Progenitor cell of endocrine pancreas (in vitro differentiated cells): ENCODE data around the gene NUDT4. TPM values are rescaled to one million over a fixed set of nuclear protein-coding genes. Genes with fewer than 3 reads are reported as not detected.
A peak's percentile ranks its signal among the peaks of the same experiment; 100 is the strongest.
"Not testable (repeated sequence)": the region's sequence is repeated elsewhere in the genome, so short reads cannot be mapped to it uniquely, and the experiment has no call there.

Experiments
- DNase-seq: peaks from one replicate; pipeline ENCODE4 v3.0.0; 2021; ENCODE audit warnings: low spot score; ENCODE audit not compliant: unreplicated experiment
- H3K27ac Mint-ChIP-seq: 2 replicates; pipeline ENCODE4 v1.8.0; 2021; ENCODE audit warnings: mild to moderate bottlenecking, moderate library complexity, mixed read lengths
- H3K27me3 Mint-ChIP-seq: 2 replicates; pipeline ENCODE4 v1.8.0; 2021; ENCODE audit warnings: mixed read lengths
- H3K36me3 Mint-ChIP-seq: 2 replicates; pipeline ENCODE4 v1.8.0; 2022; ENCODE audit warnings: mixed read lengths; ENCODE audit not compliant: insufficient read depth
- H3K4me1 Mint-ChIP-seq: 2 replicates; pipeline ENCODE4 v1.8.0; 2021; ENCODE audit warnings: low read depth, mixed read lengths
- H3K4me3 Mint-ChIP-seq: 2 replicates; pipeline ENCODE4 v1.8.0; 2021; ENCODE audit warnings: low read depth, mild to moderate bottlenecking, moderate library complexity, mixed read lengths
- H3K9me3 Mint-ChIP-seq: 2 replicates; pipeline ENCODE4 v1.8.0; 2021; ENCODE audit warnings: low read depth, mixed read lengths
- total RNA-seq: library from RNA; stranded (reverse); gene quantifications from 2 replicates; pipeline ENCODE4 v1.2.1, GENCODE V29; 2021
- TF ChIP-seq, protein P1 (sequence below): fragments of 200-600 bp; sonication (generic); IDR thresholded peaks from one replicate; pipeline ENCODE4 v1.5.0; 2021; ENCODE audit warnings: antibody characterized with exemption, mild to moderate bottlenecking; ENCODE audit not compliant: unreplicated experiment

The NUDT4 gene
- total RNA-seq, 1 donor from 2014 or later, result 66.3 TPM

DNA sequence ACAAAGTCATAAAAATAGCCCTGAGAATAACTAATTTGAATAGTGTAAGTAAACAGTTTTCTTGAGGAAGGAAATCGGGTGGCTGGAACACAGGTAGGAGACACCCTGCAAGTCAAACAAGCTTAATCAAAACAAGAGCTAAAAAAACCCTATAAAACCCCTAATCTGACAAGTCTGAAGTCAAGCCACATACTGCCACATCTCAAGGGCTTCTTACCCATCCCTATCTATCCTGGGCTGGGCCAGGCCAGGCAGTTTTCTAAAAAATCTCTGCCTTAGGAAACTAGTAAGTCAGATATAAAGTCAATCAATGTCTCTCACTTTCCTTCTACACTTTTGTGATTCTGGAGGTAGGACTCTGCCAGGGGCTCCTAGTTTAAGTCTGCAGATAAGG is 48.7 kb downstream of the NUDT4 start:
- no peaks in the 10 kb centered on the region for H3K9me3 Mint-ChIP-seq
- DNase-seq, result no peak
- TF ChIP-seq, protein P1, sequence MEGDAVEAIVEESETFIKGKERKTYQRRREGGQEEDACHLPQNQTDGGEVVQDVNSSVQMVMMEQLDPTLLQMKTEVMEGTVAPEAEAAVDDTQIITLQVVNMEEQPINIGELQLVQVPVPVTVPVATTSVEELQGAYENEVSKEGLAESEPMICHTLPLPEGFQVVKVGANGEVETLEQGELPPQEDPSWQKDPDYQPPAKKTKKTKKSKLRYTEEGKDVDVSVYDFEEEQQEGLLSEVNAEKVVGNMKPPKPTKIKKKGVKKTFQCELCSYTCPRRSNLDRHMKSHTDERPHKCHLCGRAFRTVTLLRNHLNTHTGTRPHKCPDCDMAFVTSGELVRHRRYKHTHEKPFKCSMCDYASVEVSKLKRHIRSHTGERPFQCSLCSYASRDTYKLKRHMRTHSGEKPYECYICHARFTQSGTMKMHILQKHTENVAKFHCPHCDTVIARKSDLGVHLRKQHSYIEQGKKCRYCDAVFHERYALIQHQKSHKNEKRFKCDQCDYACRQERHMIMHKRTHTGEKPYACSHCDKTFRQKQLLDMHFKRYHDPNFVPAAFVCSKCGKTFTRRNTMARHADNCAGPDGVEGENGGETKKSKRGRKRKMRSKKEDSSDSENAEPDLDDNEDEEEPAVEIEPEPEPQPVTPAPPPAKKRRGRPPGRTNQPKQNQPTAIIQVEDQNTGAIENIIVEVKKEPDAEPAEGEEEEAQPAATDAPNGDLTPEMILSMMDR, result no peak
- H3K27ac Mint-ChIP-seq, result peak overlapping the region; percentile 60
- peaks cover 53% of the 10 kb centered on the region for H3K4me1 Mint-ChIP-seq
- H3K4me3 Mint-ChIP-seq, result no peak overlapping the region
- no peaks in the 10 kb centered on the region for H3K27me3 Mint-ChIP-seq
- H3K36me3 Mint-ChIP-seq, result no peaks in the 10 kb centered on the region

DNA sequence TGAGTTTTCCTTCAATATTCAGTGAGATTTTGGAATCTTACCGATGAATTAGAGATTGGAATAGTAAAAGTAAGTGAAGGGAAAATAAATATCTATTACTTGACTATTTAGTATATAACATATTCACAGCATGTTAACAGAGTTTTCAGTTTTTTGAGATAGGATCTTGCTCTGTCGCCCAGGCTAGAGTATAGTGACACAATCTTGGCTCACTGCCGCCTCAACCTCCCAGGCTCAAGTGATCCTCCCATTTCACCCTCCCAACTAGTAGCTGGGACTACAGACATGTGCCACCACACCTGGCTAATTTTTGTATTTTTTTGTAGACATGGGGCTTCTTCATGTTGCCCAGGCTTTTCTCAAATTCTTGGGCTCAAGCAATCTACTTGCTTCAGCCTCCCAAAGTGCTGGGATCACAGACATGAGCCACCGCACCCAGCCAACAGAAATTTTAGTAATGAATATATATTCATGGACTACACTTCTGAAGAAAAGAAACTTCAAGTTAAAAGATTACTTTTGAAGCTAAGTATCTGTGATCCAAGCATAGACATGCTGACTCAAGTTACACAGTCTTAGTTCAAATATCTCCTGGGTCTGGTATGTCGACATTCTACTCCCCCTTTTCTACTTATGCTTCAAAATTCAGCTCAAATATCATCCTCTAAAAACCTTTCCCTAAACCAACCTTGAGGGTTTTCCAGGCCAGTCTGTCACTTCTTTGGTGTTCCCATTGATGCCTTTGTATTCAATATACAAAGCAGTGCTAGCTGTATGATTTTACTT is 50.2 kb downstream of the NUDT4 start:
- Mint-ChIP-seq H3K27ac (no peak overlapping the region), H3K27me3 (no peaks in the 10 kb centered on the region), H3K9me3 (no peaks in the 10 kb centered on the region), H3K4me3 (no peak overlapping the region), H3K36me3 (no peaks in the 10 kb centered on the region), H3K4me1 (peaks cover 45% of the 10 kb centered on the region)
- no peak for DNase-seq
- TF ChIP-seq, protein P1, result no peak

DNA sequence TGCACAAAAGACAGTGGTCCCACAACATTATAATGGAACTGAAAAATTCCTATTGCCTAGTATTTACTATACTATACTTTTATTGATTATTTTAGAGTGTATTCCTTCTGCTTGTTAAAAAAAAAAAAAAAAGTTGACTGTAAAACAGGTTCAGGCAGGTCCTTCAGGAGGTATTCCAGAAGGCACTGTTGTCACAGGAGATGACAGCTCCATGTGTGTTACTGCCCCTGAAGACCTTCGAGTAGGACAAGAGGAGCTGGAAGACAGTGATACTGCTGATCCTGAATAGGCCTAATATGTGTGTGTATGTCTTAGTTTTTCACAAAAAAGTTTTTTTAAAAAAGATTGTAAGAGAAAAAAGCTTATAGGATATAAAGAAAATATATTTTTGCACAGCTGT is 51.7 kb downstream of the NUDT4 start:
- no peak overlapping the region for H3K27ac Mint-ChIP-seq

DNA sequence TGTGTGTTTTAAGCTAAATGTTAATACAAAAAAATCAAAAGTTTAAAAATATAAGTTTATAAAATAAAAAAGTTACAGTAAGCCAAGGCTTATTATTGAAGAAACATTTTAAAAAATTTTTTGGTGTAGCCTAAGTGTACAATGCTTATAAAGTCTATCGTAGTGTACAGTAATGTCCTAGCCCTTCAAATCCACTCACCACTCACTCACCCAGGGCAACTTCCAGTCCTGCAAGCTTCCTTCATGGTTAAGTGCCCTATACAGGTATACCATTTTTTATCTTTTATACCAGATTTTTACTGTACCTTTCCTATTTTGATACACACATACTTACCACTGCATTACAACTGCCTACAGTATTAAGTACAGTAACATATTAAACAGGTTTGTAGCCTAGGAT is 52.1 kb downstream of the NUDT4 start:
- TF ChIP-seq, protein P1, result no peak
- Mint-ChIP-seq H3K36me3 (no peaks in the 10 kb centered on the region), H3K27ac (peak overlapping the region; percentile 39), H3K4me3 (no peak overlapping the region), H3K9me3 (no peaks in the 10 kb centered on the region), H3K4me1 (peaks cover 32% of the 10 kb centered on the region), H3K27me3 (no peaks in the 10 kb centered on the region)
- DNase-seq, result no peak

More for the DNA sequence above, 51.7 kb downstream of the NUDT4 start:
- Mint-ChIP-seq H3K9me3 (no peaks in the 10 kb centered on the region), H3K4me1 (peaks cover 34% of the 10 kb centered on the region), H3K27me3 (no peaks in the 10 kb centered on the region), H3K4me3 (no peak overlapping the region), H3K36me3 (no peaks in the 10 kb centered on the region)
- DNase-seq, result no peak
- TF ChIP-seq, protein P1, result no peak

DNA sequence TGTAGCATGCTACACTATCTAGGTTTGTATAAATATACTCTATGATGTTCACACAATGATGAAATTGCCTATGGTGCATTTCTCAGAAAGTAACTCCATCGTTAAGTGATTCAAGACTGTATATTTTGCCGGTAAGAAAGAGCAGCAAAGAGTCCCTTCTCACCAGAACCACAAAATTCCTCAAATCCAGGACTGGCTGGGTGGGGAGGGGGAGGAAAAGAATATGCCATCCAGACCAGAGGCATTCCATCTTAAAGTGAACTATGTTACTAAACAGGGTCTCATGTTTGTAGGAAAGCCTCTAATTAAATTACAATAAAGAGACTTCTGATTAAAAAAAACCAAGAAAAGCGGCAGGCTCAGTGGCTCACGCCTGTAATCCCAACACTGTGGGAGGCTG is 52.6 kb downstream of the NUDT4 start:
- TF ChIP-seq, protein P1, result no peak
- DNase-seq, result no peak
- Mint-ChIP-seq H3K27ac (peak overlapping the region; percentile 39), H3K9me3 (no peaks in the 10 kb centered on the region), H3K4me1 (peaks cover 28% of the 10 kb centered on the region), H3K4me3 (no peak overlapping the region), H3K27me3 (no peaks in the 10 kb centered on the region), H3K36me3 (no peaks in the 10 kb centered on the region)

DNA sequence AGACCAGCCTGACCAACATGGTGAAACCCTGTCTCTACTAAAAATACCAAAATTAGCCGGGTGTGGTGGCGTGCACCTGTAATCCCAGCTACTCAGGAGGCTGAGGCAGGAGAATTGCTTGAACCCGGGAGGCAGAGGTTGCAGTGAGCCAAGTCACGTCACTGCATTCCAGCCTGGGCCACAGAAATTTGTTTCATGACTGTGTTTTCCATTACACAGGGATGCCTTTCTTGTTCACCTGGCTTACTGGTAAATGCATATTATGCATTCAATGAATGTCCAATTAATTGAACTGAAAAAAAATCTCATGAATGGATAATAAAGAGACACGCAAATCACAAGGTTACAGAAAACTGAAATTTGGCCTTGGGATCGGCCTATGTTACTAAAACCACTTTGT is 54.3 kb downstream of the NUDT4 start:
- not testable (repeated sequence) for H3K4me3 Mint-ChIP-seq, H3K27me3 Mint-ChIP-seq, H3K9me3 Mint-ChIP-seq, H3K27ac Mint-ChIP-seq, H3K36me3 Mint-ChIP-seq, DNase-seq
- H3K4me1 Mint-ChIP-seq, result peaks cover 15% of the 10 kb centered on the region
